GM12801 (cell line): Measurements from ENCODE around the gene CDX1.

Experiments used
- CTCF ChIP-seq: IDR thresholded peaks from one replicate; pipeline ENCODE4 v1.5.1; 2011; ENCODE audit warnings: control low read depth; ENCODE audit not compliant: insufficient read length; ENCODE audit errors: extremely low read depth

The CDX1 gene

DNA sequence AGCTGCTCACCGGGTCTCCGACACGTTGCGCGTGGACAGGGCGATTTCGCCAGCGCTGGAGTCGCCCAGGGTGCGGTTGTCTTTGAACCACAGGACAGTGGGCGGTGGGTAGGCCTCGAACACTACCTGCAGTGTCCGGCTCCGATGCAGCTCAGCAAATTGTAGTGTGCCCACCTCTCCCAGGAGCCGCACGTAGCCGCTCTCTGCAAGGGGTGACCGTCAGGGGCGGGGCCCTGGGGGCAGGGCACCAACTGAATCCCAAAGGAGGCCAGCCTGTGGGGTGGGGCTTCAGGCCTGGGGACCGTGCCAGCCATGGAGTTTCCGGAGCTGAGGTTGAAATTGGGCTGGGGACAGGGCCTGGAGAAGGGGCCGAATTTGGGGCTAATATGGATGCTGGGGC is 33.8 kb upstream of the CDX1 start:
- no peak for TF ChIP-seq CTCF

- no peak for TF ChIP-seq CTCF
These were observed 32.9 kb upstream of the CDX1 start for GRCh38 chr5:150133581-150134197.

DNA sequence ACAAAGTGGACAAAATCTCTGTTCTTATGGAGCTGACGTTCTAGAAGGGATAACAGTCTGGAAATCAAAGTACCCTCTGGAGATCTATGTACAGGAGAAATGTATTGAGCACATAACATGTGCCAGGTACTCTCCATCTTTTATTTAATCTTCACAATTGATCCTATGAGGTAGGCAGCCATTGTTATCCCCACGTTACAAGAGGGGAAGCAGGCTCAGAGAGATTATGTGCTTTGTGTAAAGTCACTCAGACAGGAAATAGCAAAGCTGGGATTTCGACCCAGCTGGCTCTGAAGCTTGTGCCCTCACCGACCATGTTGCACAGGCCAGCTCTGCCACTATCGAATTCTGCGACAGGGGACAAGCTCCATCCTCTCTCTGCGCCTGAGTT is 32.4 kb upstream of the CDX1 start:
- no peak for TF ChIP-seq CTCF

- no peak for TF ChIP-seq CTCF
These were observed 30.8 kb upstream of the CDX1 start for GRCh38 chr5:150135557-150136304.

GRCh38 chr5:150136305-150137167 is 30.0 kb upstream of the CDX1 start:
- TF ChIP-seq CTCF, result no peak

DNA sequence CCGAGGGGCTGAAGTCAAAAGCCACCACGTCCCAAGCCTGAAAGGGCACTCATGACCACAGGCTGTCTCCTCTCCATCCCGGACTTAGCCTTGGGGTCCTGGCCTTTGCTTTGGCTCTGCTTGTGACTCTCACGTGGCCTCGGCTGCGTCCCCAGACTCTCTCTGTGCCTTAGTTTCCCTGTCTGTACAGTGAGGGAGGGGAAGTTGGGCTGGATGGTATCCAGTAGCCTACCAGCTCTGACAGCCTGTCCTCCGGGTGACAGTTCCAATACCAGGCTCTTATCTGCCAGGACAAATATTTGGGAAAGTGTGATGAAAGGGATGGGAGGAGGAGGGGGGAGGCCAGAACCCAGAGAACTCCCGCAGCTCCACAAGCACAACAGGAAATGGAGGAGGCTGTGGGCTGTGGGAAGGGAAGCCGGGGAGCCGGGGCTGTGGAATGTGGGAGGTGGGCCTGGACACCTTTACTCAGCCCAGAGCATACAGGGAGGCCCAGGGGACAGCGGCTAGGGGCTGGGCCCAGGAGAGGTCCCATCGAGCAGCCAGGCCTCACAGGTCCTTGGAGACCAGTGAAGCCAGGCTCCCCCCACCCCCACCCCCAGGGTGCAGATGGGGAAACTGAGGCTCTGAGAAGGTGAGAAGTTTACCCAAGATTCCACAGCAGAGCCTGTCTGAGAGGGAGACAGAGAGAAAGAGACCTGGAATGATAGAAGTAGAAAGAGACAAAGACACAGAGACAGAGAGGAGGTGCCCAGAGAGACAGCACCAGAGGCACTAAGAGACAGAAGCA is 29.2 kb upstream of the CDX1 start:
- TF ChIP-seq CTCF, result no peak

DNA sequence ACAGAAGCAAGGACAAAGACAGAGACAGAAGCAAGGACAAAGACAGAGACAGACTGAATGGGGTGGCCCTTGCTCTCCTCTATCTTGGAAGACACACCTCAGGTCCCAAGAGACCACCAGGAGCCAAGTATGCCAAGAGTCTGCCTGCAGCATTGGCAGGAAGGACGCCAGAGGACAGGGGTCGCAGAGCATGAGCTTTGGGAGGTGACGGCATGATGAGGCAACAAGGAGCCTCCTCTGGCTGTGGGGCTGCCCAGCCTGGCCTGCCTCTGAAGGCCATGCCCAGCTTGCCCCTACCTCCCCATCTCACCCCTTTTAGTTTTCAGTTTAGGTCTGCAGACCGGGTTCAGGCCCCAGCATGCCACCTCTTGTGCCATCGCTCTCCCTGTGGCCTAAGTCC is 28.6 kb upstream of the CDX1 start:
- no peak for TF ChIP-seq CTCF
